Neuronal stem cell (in vitro differentiated cells): Measurements from ENCODE around the gene CNOT9.

Source experiments
- DNase-seq: peaks from one replicate; pipeline ENCODE4 v3.0.0-alpha.2; 2013; ENCODE audit warnings: low spot score
- H2AFZ ChIP-seq: one replicate; pipeline ENCODE4 v1.6.1; 2013; ENCODE audit warnings: mild to moderate bottlenecking, low read length, inconsistent platforms
- H2AK5ac ChIP-seq: 2 replicates; pipeline ENCODE4 v1.6.1; 2013; ENCODE audit warnings: low read depth, mild to moderate bottlenecking, inconsistent platforms, low read length, moderate library complexity, mixed read lengths
- H2BK120ac ChIP-seq: 2 replicates; pipeline ENCODE4 v1.6.1; 2013; ENCODE audit warnings: low read depth, mild to moderate bottlenecking, inconsistent platforms, low read length, moderate library complexity, mixed read lengths
- H2BK12ac ChIP-seq: one replicate; pipeline ENCODE4 v1.6.1; 2013; ENCODE audit warnings: low read length, inconsistent platforms
- H2BK15ac ChIP-seq: 2 replicates; pipeline ENCODE4 v1.6.1; 2013; ENCODE audit warnings: mild to moderate bottlenecking, low read length, inconsistent platforms, mixed read lengths
- H2BK5ac ChIP-seq: one replicate; pipeline ENCODE4 v1.6.1; 2013; ENCODE audit warnings: inconsistent platforms, mild to moderate bottlenecking, low read length, moderate library complexity
- H3K14ac ChIP-seq: one replicate; pipeline ENCODE4 v1.6.1; 2013; ENCODE audit warnings: low read length, inconsistent platforms
- H3K18ac ChIP-seq: 2 replicates; pipeline ENCODE4 v1.6.1; 2013; ENCODE audit warnings: low read length, inconsistent platforms
- H3K23ac ChIP-seq: 2 replicates; pipeline ENCODE4 v1.6.1; 2013; ENCODE audit warnings: low read depth, mild to moderate bottlenecking, mixed read lengths, low read length, inconsistent platforms; ENCODE audit not compliant: poor library complexity
- H3K27ac ChIP-seq: replicated peaks from 3 replicates; pipeline ENCODE4 v1.5.1; 2013; ENCODE audit warnings: low read length, inconsistent platforms
- H3K27me3 ChIP-seq, 3 experiments: 2 replicates each; pipeline ENCODE4 v1.6.1; 2013; ENCODE audit warnings: low read length in 3 of 3, mild to moderate bottlenecking in 2 of 3, inconsistent platforms in 1 of 3, low read depth in 1 of 3, mixed read lengths in 1 of 3, moderate library complexity in 1 of 3; ENCODE audit not compliant: control insufficient read depth in 3 of 3, insufficient read depth in 3 of 3
- H3K36me3 ChIP-seq, 2 donors: replicated peaks in 1 of 2; 2 replicates each; pipeline ENCODE4 v1.6.1; 2013; ENCODE audit warnings: low read length in 2 of 2; ENCODE audit not compliant: control insufficient read depth in 2 of 2, insufficient read depth in 2 of 2
- H3K4ac ChIP-seq: 2 replicates; pipeline ENCODE4 v1.6.1; 2013; ENCODE audit warnings: inconsistent platforms, mild to moderate bottlenecking, low read length, moderate library complexity
- H3K4me1 ChIP-seq, 2 donors: 1 replicate in 1 of 2; 2 replicates in 1 of 2; pipeline ENCODE4 v1.6.1; 2013; ENCODE audit warnings: low read length in 2 of 2, low read depth in 1 of 2; ENCODE audit not compliant: control insufficient read depth in 2 of 2, insufficient read depth in 1 of 2
- H3K4me2 ChIP-seq: one replicate; pipeline ENCODE4 v1.6.1; 2013; ENCODE audit warnings: mild to moderate bottlenecking, low read length, inconsistent platforms; ENCODE audit not compliant: insufficient read depth, poor library complexity, severe bottlenecking
- H3K4me3 ChIP-seq, 2 donors: 2 replicates each; pipeline ENCODE4 v1.5.1; 2013; ENCODE audit warnings: low read length in 2 of 2, mild to moderate bottlenecking in 2 of 2, inconsistent platforms in 1 of 2, moderate library complexity in 1 of 2
- H3K79me1 ChIP-seq: one replicate; pipeline ENCODE4 v1.6.1; 2013; ENCODE audit warnings: low read depth, mild to moderate bottlenecking, inconsistent platforms, low read length, moderate library complexity
- H3K9ac ChIP-seq: one replicate; pipeline ENCODE4 v1.6.1; 2013; ENCODE audit warnings: mild to moderate bottlenecking, low read depth, low read length, inconsistent platforms; ENCODE audit not compliant: poor library complexity
- H3K9me3 ChIP-seq, 2 donors: replicated peaks in 1 of 2; 2 replicates each; pipeline versions ENCODE3 to v1.6.1; 2013; ENCODE audit warnings: low read length in 2 of 2, mild to moderate bottlenecking in 2 of 2, inconsistent platforms in 1 of 2, low read depth in 1 of 2, mixed read lengths in 1 of 2, moderate library complexity in 1 of 2; ENCODE audit not compliant: control insufficient read depth in 2 of 2, insufficient read depth in 1 of 2
- H4K8ac ChIP-seq: one replicate; pipeline ENCODE4 v1.6.1; 2013; ENCODE audit warnings: low read depth, mild to moderate bottlenecking, inconsistent platforms, low read length, moderate library complexity
- H4K91ac ChIP-seq: one replicate; pipeline ENCODE4 v1.6.1; 2013; ENCODE audit warnings: low read length, low read depth, mild to moderate bottlenecking, inconsistent platforms; ENCODE audit not compliant: poor library complexity
- WGBS, 2 donors: extraction: QIAGEN DNeasy Blood & Tissue Kit; methylation state at CpG; one replicate each; pipeline ENCODE4 v1.1.7; 2013; ENCODE audit warnings: missing lambda C conversion rate in 2 of 2, mixed read lengths in 1 of 2; ENCODE audit not compliant: insufficient read length in 2 of 2, insufficient replicate concordance in 1 of 2; ENCODE audit errors: extremely low coverage in 2 of 2; 5-methylcytosine and 5-hydroxymethylcytosine counted together

The CNOT9 gene

DNA sequence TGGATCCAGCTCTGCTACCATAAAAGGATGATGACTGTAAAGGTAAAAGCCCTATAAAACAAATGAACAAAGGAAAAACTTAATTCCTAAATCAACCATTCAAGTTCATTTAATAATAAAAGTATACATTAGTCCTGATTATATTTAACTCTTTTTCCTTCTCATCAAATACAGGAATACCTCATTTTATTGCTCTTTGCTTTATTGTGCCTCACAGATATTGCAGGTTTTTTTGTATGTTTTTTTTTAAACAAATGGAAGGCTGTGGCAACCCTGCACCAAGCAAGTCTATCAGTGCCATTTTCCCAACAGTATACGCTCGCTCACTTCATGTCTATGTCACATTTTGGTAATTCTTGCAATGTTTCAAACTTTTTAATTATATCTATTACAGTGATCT is 38.6 kb upstream of the CNOT9 start:
- DNase-seq: no peak
- Histone ChIP-seq H3K9me3 (peaks cover 3 to 31% of the 10 kb centered on the region in 2 donors), H3K27me3 (no peaks in the 10 kb centered on the region), H3K4ac (no peak overlapping the region), H3K18ac (no peak overlapping the region), H3K23ac (no peak overlapping the region), H2AK5ac (no peak overlapping the region), H3K4me2 (no peak overlapping the region), H3K79me1 (no peaks in the 10 kb centered on the region), H2BK15ac (no peak overlapping the region), H3K36me3 (peaks cover 28 to 97% of the 10 kb centered on the region in 2 donors), H3K4me1 (no peaks in the 10 kb centered on the region), H4K8ac (no peak overlapping the region), H2BK5ac (no peak overlapping the region), H3K9ac (no peak overlapping the region), H3K14ac (no peak overlapping the region), H3K4me3 (no peak overlapping the region), H2BK12ac (no peak overlapping the region), H2AFZ (no peak overlapping the region), H2BK120ac (no peak overlapping the region), H4K91ac (no peak overlapping the region), H3K27ac (no peak overlapping the region)
- WGBS, 2 donors: no CpG with 5 or more reads among the region's 2 CpGs

DNA sequence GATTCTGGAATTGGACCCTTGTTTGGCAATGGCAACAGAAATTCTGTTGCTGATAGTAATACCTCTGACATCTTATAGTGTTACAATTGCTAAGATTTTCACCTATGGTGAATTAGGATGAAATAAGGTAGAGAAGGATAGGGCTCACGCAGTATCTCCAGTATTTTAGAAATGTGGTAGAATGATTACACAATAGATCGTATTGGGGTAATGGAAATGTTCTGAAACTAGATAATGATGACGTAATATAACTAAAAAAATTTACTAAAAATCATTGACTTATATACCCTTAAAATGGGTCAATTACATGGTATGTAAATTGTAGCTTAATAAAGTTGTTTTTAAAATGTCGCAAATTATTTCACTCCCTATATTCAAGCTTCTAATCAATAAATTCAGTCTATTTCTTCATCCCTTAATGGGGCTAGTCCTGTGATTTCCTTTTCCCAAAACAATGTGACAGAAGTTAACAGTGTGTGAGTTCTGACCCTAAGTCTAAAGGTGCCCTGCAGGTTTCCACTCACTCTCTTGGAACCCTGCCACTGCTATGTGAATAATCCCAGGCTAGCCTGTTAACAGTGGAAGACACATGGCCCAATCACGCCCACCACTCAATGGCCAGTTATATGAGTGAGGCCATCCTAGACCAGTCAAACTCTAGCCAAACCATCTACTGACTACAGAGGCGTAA is 31.7 kb upstream of the CNOT9 start:
- Histone ChIP-seq H2AK5ac (no peak overlapping the region), H3K36me3 (peaks cover 32 to 97% of the 10 kb centered on the region in 2 donors), H3K79me1 (peaks cover 3% of the 10 kb centered on the region), H3K4ac (no peak overlapping the region), H3K18ac (no peak overlapping the region), H3K4me1 (no peaks in the 10 kb centered on the region), H3K4me3 (no peak overlapping the region), H2BK5ac (no peak overlapping the region), H3K9me3 (no peaks in the 10 kb centered on the region), H2BK120ac (no peak overlapping the region), H4K8ac (no peak overlapping the region), H3K4me2 (no peak overlapping the region), H2BK12ac (no peak overlapping the region), H2BK15ac (no peak overlapping the region), H3K23ac (no peak overlapping the region), H4K91ac (no peak overlapping the region), H3K9ac (no peak overlapping the region), H3K27ac (no peak overlapping the region), H3K27me3 (no peaks in the 10 kb centered on the region), H3K14ac (no peak overlapping the region), H2AFZ (no peak overlapping the region)
- no CpG with 5 or more reads among the region's 6 CpGs for WGBS, 2 donors
- no peak for DNase-seq

DNA sequence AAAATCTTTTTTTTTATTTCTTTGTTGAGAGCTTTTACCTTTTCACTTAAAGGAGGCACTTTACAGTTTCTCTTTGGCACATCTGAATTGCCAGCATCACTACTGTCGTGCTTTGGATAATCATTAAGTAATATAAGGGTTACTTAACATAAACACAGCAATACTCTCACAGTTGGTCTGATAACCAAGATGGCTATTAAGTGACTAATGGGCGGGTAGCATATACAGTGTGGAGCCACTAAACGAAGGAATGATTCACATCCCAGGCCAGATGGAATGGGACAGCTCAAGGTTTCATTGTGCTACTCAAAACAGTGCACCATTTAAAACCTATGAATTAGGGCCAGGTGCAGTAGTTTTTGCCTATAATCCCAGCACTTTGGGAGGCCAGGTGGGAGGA is 28.6 kb upstream of the CNOT9 start:
- no peak overlapping the region for H3K4me3 ChIP-seq
- H3K14ac ChIP-seq: no peak overlapping the region
- H3K9me3 ChIP-seq: no peaks in the 10 kb centered on the region
- no peak overlapping the region for H3K18ac ChIP-seq
- no peak overlapping the region for H2BK15ac ChIP-seq
- H2BK120ac ChIP-seq: no peak overlapping the region
- H3K23ac ChIP-seq: no peak overlapping the region
- no peak overlapping the region for H2AFZ ChIP-seq
- H3K27me3 ChIP-seq: no peaks in the 10 kb centered on the region
- no peak overlapping the region for H3K9ac ChIP-seq
- H4K91ac ChIP-seq: no peak overlapping the region
- no CpG with 5 or more reads among the region's 3 CpGs for WGBS, 2 donors
- no peaks in the 10 kb centered on the region for H3K4me1 ChIP-seq
- no peak overlapping the region for H3K4ac ChIP-seq
- no peak for DNase-seq
- H3K4me2 ChIP-seq: no peak overlapping the region
- H2AK5ac ChIP-seq: no peak overlapping the region
- H2BK5ac ChIP-seq: no peak overlapping the region
- H2BK12ac ChIP-seq: no peak overlapping the region
- peaks cover 3% of the 10 kb centered on the region for H3K79me1 ChIP-seq
- H3K36me3 ChIP-seq: peaks cover 36 to 96% of the 10 kb centered on the region in 2 donors
- H4K8ac ChIP-seq: no peak overlapping the region
- no peak overlapping the region for H3K27ac ChIP-seq

DNA sequence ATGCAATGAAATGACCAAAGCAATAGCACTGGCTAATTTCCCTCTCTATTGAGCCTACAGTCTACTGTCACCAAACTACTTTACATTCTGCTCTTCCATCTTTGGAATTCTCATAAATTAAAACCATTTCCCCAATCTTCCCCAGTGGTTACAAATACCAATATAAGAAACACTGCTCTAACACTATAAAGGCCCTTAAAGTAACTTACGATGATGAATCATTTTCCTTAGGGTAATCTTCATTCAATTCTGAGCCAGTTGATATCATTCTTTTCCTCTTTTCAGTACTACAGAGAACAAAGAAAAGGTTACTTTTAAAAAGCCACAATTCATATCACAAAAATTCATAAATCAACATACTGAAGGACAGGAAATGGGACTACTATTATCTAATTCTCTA is 22.6 kb upstream of the CNOT9 start:
- Histone ChIP-seq H3K27me3 (no peaks in the 10 kb centered on the region), H3K4me1 (no peaks in the 10 kb centered on the region), H2AFZ (no peak overlapping the region), H2BK15ac (no peak overlapping the region), H3K4ac (no peak overlapping the region), H2BK120ac (no peak overlapping the region), H3K18ac (no peak overlapping the region), H3K27ac (no peak overlapping the region), H3K4me3 (no peak overlapping the region), H2BK12ac (no peak overlapping the region), H2BK5ac (no peak overlapping the region), H2AK5ac (no peak overlapping the region), H3K9ac (no peak overlapping the region), H4K8ac (no peak overlapping the region), H3K4me2 (no peak overlapping the region), H3K14ac (no peak overlapping the region), H4K91ac (no peak overlapping the region), H3K79me1 (no peaks in the 10 kb centered on the region), H3K23ac (no peak overlapping the region), H3K36me3 (peaks cover 20 to 97% of the 10 kb centered on the region in 2 donors), H3K9me3 (no peaks in the 10 kb centered on the region)
- no peak for DNase-seq
- WGBS, 2 donors: no CpG with 5 or more reads among the region's 1 CpG
